GM21825 (cell line): ENCODE results near the gene RAD51B.

Experiments used
- ATAC-seq: cut with Tn5 transposase; IDR thresholded peaks from one replicate; pipeline ENCODE4 v1.9.1; 2021; ENCODE audit warnings: mild to moderate bottlenecking, moderate library complexity; ENCODE audit not compliant: unreplicated experiment

RAD51B gene

DNA sequence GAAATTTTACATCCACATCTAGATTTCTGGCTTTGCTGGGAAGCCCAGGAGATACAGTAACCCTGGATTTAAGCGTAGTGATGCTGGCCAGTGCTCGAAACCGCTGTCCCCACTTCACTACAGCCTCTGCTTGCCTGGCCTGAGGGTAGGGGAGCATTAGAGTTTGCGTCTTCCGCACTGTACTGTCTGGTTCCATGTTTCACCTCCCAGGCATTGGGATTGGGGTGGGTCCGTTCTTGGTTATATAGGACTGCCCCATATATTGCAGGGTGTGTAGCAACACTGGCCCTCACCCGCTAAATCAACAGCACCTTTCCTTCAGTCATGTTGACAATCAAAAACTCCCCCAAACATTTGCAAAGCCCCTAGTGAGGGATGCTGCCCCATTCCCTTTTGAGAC lies 732.5 kb downstream of the RAD51B start:
- ATAC-seq = no peak

DNA sequence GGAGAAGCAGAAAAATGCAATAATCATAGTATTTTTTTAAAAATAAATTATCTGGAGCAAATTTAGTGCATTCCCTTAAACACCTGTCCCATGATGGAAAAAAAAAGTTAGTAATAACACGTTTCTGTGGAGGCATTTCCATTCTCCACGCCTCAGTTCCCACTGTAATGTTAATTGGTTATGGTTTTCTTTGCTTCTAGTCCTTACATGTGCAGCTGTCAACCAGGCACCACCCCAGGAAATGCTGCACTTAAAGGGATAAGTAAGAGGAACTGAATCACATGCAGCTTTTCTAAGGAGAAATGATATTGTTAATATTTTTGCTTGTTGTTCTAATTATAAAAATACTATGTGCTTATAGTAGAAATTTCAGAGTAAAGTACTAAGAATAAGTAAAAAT lies 733.0 kb downstream of the RAD51B start:
- no peak for ATAC-seq

- no peak for ATAC-seq
Measured at GRCh38 chr14:68553311-68553710, 733.7 kb downstream of the RAD51B start.

GRCh38 chr14:68554231-68554630 lies 734.7 kb downstream of the RAD51B start:
- no peak for ATAC-seq

GRCh38 chr14:68556253-68556652 lies 736.7 kb downstream of the RAD51B start:
- no peak for ATAC-seq

- no peak for ATAC-seq
Measured at GRCh38 chr14:68557648-68558047, 738.1 kb downstream of the RAD51B start.

- ATAC-seq = no peak
Measured at GRCh38 chr14:68558096-68558495, 738.5 kb downstream of the RAD51B start.

DNA sequence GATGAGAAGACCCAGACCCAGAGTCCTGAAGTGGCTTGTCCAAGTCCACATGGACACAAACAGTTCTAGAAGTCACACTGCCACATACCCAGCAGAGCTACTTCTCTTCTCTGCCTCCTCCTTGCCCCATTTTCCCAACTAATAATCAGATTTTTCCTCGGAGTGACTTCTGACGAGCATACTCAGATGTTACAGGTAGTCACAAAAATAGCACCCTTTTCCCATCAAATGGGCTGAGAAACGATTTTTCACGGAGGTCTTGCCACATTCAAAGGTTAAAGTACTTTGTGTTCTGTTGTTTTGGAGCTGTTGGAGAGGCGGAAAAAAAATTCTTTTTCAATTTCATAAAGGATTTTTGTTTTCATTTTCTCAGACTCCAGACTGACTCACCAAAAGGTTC lies 740.4 kb downstream of the RAD51B start:
- no peak for ATAC-seq

GRCh38 chr14:68561531-68562007 lies 742.0 kb downstream of the RAD51B start:
- no peak for ATAC-seq

- ATAC-seq = no peak
Measured at GRCh38 chr14:68562911-68563250, 743.3 kb downstream of the RAD51B start.

DNA sequence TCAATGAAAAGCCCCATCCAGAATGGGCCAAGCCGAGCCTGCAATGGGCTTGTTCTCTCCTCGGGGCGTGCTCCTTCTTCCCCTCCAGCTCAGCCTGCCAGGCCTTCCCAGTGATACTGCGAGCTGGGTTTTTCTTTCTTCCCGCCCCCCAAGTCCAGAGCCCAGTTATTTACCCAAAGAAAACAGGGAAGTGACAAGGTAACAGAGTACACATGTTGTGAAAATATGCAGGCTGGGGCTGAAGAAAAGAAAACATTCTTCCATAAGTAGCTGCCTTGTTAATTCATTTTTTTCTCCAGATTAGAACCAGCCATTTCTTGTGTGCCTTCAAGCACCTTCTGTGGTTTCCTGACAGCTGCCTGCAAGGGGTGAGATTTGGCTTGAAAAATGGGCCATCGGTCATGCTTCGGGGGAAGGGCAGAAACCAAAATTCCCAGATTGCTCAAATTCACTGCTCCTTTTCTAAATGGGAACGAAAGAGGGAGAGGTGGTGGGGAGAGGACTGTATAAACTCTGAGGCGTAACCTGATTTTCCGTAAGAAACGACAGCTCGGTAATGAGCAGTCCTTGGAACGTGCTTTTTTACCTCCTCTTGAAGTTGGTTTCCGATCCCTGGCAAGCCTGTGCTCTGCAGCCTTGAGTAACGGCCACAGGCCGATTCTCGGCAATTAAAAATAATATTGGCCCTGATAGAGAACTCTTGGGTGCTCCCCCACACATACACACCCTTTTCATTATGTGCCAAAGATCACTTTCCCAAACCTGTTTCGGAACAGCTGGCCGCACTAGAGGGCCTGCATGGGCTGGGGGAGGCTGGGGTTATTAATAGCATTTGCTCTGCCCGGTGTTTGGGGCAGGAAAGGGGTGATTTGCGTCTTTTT lies 743.9 kb downstream of the RAD51B start:
- ATAC-seq = no peak

DNA sequence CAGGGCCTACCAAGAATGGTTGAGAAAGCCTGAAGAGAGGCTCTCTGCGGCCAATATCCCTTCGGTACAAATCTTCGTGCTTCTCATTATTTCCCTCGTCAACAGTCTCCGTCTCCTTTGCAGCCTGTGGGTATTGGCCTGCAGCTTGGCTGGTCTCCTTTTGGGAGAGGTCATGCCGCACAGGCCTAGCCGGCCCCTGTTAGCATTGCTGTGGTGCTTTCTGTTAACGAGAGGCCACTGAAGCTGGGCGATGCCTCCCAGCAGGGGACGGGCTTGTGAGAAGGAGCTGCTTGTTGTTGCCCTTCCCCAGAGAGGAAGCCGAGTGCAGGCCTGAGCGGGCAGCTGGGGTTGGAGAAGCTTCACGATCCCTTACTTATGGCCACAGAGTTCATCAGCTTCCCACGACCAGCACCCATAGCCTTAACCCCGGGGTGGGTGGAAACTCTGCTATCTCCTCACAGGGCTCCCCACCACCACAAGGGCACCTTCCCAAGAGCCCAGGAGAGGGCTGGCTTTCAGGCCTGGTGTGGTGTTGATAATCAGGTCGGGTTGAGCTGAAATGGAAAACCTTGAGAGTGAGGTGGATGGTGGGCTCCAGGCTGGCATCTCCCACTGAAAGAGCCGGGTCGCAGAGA lies 744.7 kb downstream of the RAD51B start:
- no peak for ATAC-seq

GRCh38 chr14:68564826-68565759 lies 745.5 kb downstream of the RAD51B start:
- ATAC-seq = no peak

GRCh38 chr14:68566075-68566474 lies 746.5 kb downstream of the RAD51B start:
- ATAC-seq = no peak

DNA sequence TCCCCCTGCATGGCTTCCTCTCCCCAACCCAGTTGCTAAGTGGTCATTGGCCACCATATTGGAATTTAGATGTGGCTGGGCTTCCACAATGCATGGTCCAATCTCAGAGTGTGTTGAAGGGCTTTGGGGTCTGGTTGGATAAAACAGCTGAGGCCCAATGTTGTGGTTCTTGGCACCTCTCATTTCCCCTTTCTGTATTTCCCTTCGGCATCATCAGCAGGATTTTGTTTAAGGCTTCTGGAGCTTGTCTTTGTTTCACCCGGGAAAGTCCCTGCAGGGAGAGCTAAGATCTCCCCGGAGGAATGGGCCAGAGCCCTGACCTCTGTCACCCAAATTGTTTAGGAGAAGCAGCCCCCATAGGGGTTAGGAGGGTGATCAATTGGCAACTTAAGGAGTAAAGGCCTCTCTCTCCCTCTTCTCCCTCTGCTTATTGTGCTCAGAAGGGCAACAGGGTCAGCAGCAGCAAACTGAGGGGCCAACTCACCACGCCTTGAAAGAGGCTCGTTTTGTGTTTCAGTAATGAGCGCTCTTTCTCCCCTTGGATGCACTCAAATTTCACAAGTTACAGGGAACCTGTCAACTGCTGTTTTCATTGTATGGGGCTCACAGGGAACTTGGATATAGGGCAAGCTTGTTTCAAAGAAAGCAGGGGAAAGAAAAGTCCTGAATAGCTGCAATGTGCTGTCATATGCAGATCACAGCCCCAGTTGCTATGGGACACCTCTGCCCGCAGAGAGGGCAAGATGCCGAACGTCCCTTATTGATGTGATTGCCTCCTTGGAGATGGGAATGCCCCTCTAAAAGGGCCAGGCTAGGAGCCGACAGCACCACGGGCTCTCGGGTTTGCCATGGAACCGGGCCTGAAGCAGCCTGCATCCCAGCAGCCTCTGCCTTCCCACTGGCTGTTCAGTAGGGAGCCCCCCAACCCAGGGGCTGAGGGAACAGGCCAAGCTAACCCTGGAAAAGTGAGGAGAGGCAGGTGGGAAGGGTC lies 749.6 kb downstream of the RAD51B start:
- no peak for ATAC-seq

DNA sequence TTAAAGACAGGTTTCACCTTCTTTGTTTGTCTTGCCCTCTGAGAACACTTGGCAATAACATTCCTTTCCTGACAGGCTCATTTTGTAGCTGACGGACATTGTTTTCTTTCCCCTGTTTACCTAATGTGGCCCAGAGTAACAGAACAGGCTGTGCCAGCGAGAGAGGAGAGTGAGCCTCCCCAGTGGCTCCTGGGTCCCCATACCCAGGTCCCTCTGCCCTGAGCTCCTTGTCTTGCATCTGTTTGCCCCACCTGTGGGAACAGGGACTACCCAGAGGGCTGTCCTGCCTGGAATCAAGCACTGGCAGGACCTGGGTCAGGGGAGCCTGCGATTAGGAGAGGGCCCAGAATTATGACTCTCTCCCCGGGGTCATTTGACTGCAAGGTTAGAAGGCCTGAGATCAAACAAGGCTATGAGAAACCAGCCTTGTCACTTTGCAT lies 750.4 kb downstream of the RAD51B start:
- ATAC-seq = no peak

- ATAC-seq = no peak
Measured at GRCh38 chr14:68571114-68571591, 751.6 kb downstream of the RAD51B start.

DNA sequence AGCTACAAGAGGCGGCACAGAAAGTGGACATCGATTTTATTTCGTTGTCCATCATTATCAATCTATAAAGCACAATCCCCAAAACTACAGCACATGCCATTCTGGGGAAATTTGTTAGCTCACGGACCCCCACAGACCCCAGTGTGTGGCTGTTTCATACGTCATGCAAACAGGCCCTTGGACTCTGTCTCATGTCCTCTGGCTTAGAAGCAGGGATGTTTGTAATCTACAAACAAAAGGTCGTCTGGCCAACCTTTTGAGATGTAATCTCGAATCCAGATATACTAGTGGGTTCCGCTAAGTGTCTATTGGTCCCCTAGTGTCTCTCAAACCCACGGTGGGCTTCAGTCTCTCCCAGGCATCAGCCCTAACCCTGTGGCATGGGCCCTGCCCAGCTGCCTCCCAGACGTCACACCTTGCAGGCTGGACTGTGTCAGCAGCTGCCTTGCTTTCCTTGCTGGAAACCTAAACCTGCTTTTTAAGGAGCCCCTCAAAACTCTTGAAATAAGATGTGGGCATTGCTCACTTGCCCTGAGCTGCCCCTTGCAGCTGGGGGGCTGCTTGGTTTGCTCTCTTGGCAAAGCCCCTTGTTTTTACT lies 752.4 kb downstream of the RAD51B start:
- ATAC-seq = no peak

GRCh38 chr14:68573126-68573525 lies 753.5 kb downstream of the RAD51B start:
- no peak for ATAC-seq
